Measurements from ENCODE around the gene LGALS3BP. TPM values are rescaled to one million over a fixed set of nuclear protein-coding genes. Genes with fewer than 3 reads are reported as not detected.
A peak's percentile ranks its signal among the peaks of the same experiment; 100 is the strongest.

The LGALS3BP gene
- total and polyA plus RNA-seq, 4 donors: 183 to 479 (median 245) TPM

GRCh38 chr17:78970834-78971755, 8.6 kb downstream of the LGALS3BP start:
- Histone ChIP-seq H3K9me3 (ENCODE audit: control insufficient read depth in 4 of 4, insufficient read depth in 3 of 4, low read length in 3 of 4) (no peaks in the 10 kb centered on the region), H3K36me3 (ENCODE audit: control insufficient read depth in 4 of 4, insufficient read depth in 4 of 4, low read length in 4 of 4) (peaks cover 0 to 9% (median 7%) of the 10 kb centered on the region in 4 donors), H3K9ac (ENCODE audit: insufficient read depth in 1 of 2, low read length in 2 of 2) (no peak overlapping the region), H3K27me3 (ENCODE audit: control insufficient read depth in 3 of 3, insufficient read depth in 3 of 3, low read length in 2 of 3) (no peaks in the 10 kb centered on the region), H3K4me3 (no peak overlapping the region), H3K27ac (ENCODE audit: low read depth in 1 of 2, low read length in 1 of 2) (peak overlapping the region in 1 of 2 donors; percentile 9), H3K4me1 (ENCODE audit: control insufficient read depth in 5 of 5, insufficient read depth in 5 of 5, low read length in 5 of 5) (peaks cover 0 to 22% (median 11%) of the 10 kb centered on the region in 5 donors)
- peak; percentile 83 to 86 (median 83) for DNase-seq
- WGBS, 2 donors: 38 to 45% methylated on average over 33 of the region's 33 CpGs
- TF ChIP-seq, protein P1, sequence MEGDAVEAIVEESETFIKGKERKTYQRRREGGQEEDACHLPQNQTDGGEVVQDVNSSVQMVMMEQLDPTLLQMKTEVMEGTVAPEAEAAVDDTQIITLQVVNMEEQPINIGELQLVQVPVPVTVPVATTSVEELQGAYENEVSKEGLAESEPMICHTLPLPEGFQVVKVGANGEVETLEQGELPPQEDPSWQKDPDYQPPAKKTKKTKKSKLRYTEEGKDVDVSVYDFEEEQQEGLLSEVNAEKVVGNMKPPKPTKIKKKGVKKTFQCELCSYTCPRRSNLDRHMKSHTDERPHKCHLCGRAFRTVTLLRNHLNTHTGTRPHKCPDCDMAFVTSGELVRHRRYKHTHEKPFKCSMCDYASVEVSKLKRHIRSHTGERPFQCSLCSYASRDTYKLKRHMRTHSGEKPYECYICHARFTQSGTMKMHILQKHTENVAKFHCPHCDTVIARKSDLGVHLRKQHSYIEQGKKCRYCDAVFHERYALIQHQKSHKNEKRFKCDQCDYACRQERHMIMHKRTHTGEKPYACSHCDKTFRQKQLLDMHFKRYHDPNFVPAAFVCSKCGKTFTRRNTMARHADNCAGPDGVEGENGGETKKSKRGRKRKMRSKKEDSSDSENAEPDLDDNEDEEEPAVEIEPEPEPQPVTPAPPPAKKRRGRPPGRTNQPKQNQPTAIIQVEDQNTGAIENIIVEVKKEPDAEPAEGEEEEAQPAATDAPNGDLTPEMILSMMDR (IDR thresholded peaks at IDR 0.05; ENCODE audit: control extremely low read depth, extremely low read depth): peak; percentile 79
- ATAC-seq (ENCODE audit: insufficient read depth, low FRiP score): peak; percentile 66

GRCh38 chr17:78969865-78970264, 9.9 kb downstream of the LGALS3BP start:
- Histone ChIP-seq H3K4me1 (ENCODE audit: control insufficient read depth in 5 of 5, insufficient read depth in 5 of 5, low read length in 5 of 5) (peaks cover 0 to 13% (median 7%) of the 10 kb centered on the region in 5 donors), H3K9me3 (ENCODE audit: control insufficient read depth in 4 of 4, insufficient read depth in 3 of 4, low read length in 3 of 4) (no peaks in the 10 kb centered on the region), H3K4me3 (no peak overlapping the region), H3K27ac (ENCODE audit: low read depth in 1 of 2, low read length in 1 of 2) (no peak overlapping the region), H3K36me3 (ENCODE audit: control insufficient read depth in 4 of 4, insufficient read depth in 4 of 4, low read length in 4 of 4) (peaks cover 0 to 12% (median 7%) of the 10 kb centered on the region in 4 donors), H3K27me3 (ENCODE audit: control insufficient read depth in 3 of 3, insufficient read depth in 3 of 3, low read length in 2 of 3) (no peaks in the 10 kb centered on the region), H3K9ac (ENCODE audit: insufficient read depth in 1 of 2, low read length in 2 of 2) (no peak overlapping the region)
- no peak for ATAC-seq (ENCODE audit: insufficient read depth, low FRiP score)
- TF ChIP-seq, protein P1 (IDR thresholded peaks at IDR 0.05; ENCODE audit: control extremely low read depth, extremely low read depth): no peak
- DNase-seq: no peak
- WGBS, 2 donors: 93 to 95% methylated on average over 9 of the region's 9 CpGs

- ATAC-seq (ENCODE audit: insufficient read depth, low FRiP score) (no peak), DNase-seq (no peak)
- Histone ChIP-seq H3K27me3 (ENCODE audit: control insufficient read depth in 3 of 3, insufficient read depth in 3 of 3, low read length in 2 of 3) (no peaks in the 10 kb centered on the region), H3K4me3 (no peak overlapping the region), H3K9me3 (ENCODE audit: control insufficient read depth in 4 of 4, insufficient read depth in 3 of 4, low read length in 3 of 4) (no peaks in the 10 kb centered on the region), H3K36me3 (ENCODE audit: control insufficient read depth in 4 of 4, insufficient read depth in 4 of 4, low read length in 4 of 4) (peaks cover 0 to 12% (median 5%) of the 10 kb centered on the region in 4 donors), H3K4me1 (ENCODE audit: control insufficient read depth in 5 of 5, insufficient read depth in 5 of 5, low read length in 5 of 5) (peaks cover 0 to 7% (median 4%) of the 10 kb centered on the region in 5 donors), H3K9ac (ENCODE audit: insufficient read depth in 1 of 2, low read length in 2 of 2) (no peak overlapping the region), H3K27ac (ENCODE audit: low read depth in 1 of 2, low read length in 1 of 2) (no peak overlapping the region)
- TF ChIP-seq, protein P1 (IDR thresholded peaks at IDR 0.05; ENCODE audit: control extremely low read depth, extremely low read depth): no peak
- 93 to 94% methylated on average over 21 of the region's 21 CpGs for WGBS, 2 donors
Observed at GRCh38 chr17:78967782-78968362, 11.9 kb downstream of the LGALS3BP start.
